Stimulated activated CD8-positive, alpha-beta memory T cell treated with anti-CD3 and anti-CD28 coated beads, Interleukin-12 subunit alpha, Interleukin-12 subunit beta, amount 100 ng/mL, for 4 hours (primary cell): Measurements from ENCODE around the gene RAB44.
A peak's percentile ranks its signal among the peaks of the same experiment; 100 is the strongest.

Source experiments
- DNase-seq: peaks from one replicate; pipeline ENCODE4 v3.0.0-alpha.2; 2020; ENCODE audit warnings: low read depth

Gene RAB44

DNA sequence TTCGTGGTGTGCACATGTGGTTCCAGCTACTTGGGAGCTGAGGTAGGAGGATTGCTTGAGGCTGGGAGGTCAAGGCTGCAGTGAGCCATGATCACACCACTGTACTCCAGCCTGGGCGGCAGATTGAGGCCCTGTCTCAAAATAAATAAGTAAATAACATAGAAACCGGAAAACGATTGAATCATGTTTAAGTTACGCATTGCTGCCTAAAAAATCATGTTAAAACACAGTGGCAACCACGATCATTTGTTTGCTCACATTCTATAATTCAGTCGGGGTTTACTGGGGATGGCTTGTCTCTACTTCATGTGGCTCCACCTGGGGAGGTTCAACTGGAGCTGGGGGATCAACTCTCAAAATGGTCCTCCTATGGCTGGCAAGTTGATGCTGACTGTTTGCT lies 27.4 kb upstream of the RAB44 start:
- DNase-seq, result no peak

- no peak for DNase-seq
Observed at GRCh38 chr6:36671687-36672375, 25.8 kb upstream of the RAB44 start.

DNA sequence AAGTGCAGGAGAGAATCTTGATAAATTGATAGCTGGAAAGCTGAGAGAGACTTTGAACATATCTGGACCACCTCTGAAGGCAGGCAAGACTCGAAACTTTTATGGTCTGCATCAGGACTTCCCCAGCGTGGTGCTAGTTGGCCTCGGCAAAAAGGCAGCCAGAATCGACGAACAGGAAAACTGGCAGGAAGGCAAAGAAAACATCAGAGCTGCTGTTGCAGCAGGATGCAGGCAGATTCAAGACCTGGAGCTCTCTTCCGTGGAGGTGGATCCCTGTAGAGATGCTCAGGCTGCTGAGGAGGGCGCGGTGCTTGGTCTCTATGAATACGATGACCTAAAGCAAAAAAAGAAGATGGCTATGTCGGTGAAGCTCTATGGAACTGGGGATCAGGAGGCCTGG lies 23.7 kb upstream of the RAB44 start:
- DNase-seq, result no peak

DNA sequence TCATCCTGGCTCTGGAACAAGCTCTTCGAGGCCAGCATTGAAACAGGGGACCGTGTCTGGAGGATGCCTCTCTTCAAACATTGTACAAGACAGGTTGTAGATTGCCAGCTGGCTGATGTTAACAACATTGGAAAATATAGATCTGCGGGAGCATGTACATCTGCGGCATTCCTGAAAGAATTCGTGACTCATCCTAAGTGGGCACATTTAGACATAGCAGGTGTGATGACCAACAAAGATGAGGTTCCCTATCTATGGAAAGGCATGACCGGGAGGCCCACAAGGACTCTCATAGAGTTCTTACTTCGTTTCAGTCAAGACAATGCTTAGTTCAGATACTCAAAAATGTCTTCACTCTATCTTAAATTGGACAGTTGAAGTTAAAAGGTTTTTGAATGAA lies 22.7 kb upstream of the RAB44 start:
- no peak for DNase-seq

- DNase-seq, result no peak
Observed at GRCh38 chr6:36676141-36677058, 21.2 kb upstream of the RAB44 start.

GRCh38 chr6:36677059-36677749 lies 20.4 kb upstream of the RAB44 start:
- DNase-seq, result no peak

DNA sequence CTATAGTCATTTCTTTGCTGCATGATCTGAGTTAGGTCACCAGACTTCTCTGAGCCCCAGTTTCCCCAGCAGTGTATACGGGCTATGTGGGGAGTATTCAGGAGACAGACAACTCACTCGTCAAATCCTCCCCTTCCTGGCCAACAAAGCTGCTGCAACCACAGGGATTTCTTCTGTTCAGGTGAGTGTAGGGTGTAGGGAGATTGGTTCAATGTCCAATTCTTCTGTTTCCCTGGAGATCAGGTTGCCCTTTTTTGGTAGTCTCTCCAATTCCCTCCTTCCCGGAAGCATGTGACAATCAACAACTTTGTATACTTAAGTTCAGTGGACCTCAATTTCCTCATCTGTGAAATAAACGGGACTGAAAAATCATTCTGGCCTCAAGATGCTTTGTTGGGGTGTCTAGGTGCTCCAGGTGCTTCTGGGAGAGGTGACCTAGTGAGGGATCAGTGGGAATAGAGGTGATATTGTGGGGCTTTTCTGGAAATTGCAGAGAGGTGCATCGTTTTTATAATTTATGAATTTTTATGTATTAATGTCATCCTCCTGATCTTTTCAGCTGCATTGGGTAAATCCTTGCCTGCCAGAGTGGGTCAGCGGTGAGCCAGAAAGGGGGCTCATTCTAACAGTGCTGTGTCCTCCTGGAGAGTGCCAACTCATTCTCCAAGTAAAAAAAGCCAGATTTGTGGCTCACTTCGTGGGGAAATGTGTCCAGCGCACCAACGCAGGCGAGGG lies 19.7 kb upstream of the RAB44 start:
- DNase-seq, result no peak

- DNase-seq, result peak; percentile 54
Observed at GRCh38 chr6:36678488-36679042, 19.1 kb upstream of the RAB44 start, which contains the start of gene CDKN1A. Gene CDKN1A, plus strand, starts transcription at chr6:36678714. Its CDS starts 5,388 bp downstream, at chr6:36684102.

- DNase-seq, result peak; percentile 11
Observed at GRCh38 chr6:36679043-36679833, 18.4 kb upstream of the RAB44 start.

GRCh38 chr6:36682328-36683144 lies 15.1 kb upstream of the RAB44 start:
- peak; percentile 17 for DNase-seq

DNA sequence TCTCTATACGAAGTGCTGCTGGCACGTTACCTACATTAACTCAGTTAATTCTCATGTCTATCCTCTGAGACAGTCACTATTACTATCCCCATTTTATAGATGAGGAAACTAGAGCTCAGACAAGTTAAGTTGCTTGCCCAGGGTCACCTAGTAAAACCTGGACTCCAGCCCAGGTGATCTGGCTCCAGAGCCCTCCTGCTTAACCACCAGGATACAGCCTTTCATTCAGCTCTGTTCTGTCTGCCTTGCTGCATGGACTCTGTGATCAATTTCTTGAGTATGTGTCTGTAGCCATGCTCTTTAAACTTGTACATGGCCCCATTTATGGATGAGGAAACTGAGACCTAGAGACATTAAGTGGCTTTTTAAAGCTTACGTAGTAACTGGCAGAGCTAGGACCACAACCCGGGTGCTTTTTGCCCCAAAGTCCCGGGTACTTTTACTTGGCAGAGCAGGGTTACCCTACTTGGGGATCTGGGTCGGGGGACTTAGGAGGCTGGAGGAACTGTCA lies 14.4 kb upstream of the RAB44 start:
- no peak for DNase-seq

GRCh38 chr6:36683656-36684446 lies 13.8 kb upstream of the RAB44 start:
- DNase-seq, result no peak

GRCh38 chr6:36684447-36684812 lies 13.2 kb upstream of the RAB44 start:
- no peak for DNase-seq

DNA sequence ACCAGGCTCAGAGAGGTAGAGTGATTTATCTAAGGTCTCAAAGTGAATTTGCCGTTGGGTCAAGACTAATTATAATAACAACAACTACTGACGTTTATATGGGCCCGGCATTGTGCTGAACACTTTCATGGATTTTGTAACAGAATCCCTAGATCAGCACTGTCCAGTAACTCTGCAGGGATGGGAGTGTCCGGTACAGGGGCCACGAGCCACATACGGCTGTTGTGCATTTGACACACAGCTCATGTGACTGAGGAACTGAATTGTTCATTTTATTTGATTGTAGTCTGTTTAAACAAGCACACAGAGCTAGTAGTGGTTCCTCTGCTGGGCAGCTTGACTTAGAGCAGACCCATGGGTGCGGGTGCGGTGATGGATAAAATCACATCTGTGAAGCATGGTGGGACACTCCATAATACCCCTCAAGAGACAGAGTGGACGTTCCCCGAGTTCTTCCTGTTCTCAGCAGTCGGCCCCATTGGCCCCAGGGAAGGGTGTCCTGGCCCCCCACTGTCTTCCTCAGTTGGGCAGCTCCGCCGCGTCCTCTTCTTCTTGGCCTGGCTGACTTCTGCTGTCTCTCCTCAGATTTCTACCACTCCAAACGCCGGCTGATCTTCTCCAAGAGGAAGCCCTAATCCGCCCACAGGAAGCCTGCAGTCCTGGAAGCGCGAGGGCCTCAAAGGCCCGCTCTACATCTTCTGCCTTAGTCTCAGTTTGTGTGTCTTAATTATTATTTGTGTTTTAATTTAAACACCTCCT lies 12.3 kb upstream of the RAB44 start:
- no peak for DNase-seq

DNA sequence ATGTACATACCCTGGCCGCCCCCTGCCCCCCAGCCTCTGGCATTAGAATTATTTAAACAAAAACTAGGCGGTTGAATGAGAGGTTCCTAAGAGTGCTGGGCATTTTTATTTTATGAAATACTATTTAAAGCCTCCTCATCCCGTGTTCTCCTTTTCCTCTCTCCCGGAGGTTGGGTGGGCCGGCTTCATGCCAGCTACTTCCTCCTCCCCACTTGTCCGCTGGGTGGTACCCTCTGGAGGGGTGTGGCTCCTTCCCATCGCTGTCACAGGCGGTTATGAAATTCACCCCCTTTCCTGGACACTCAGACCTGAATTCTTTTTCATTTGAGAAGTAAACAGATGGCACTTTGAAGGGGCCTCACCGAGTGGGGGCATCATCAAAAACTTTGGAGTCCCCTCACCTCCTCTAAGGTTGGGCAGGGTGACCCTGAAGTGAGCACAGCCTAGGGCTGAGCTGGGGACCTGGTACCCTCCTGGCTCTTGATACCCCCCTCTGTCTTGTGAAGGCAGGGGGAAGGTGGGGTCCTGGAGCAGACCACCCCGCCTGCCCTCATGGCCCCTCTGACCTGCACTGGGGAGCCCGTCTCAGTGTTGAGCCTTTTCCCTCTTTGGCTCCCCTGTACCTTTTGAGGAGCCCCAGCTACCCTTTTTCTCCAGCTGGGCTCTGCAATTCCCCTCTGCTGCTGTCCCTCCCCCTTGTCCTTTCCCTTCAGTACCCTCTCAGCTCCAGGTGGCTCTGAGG lies 11.5 kb upstream of the RAB44 start:
- no peak for DNase-seq

GRCh38 chr6:36686668-36687513 lies 10.7 kb upstream of the RAB44 start:
- no peak for DNase-seq
